ENCODE measurements around the gene DAZAP2.
A peak's percentile ranks its signal among the peaks of the same experiment; 100 is the strongest.

- TF ChIP-seq TCF7 (IDR thresholded peaks at IDR 0.05; ENCODE audit: borderline replicate concordance) (no peak), TAF1 (IDR thresholded peaks at IDR 0.05; ENCODE audit: control insufficient read depth, extremely low read depth, insufficient read depth, low read length, severe bottlenecking) (no peak), POLR2A (conservative IDR thresholded peaks at IDR 0.05) (no peak), HNRNPL (IDR thresholded peaks at IDR 0.05; ENCODE audit: low read depth, low read length) (no peak), MAZ (CRISPR knock-in tag; conservative IDR thresholded peaks at IDR 0.05 in 1 of 2, IDR thresholded peaks at IDR 0.05 in 1 of 2) (peak; percentile 41 to 76), U2AF2 (optimal IDR thresholded peaks at IDR 0.05; ENCODE audit: low read depth, low read length) (no peak), ZNF507 (tag; conservative IDR thresholded peaks at IDR 0.05) (no peak), CTCF (IDR thresholded peaks at IDR 0.05 in 2 of 3, conservative IDR thresholded peaks at IDR 0.05 in 1 of 3; ENCODE audit: insufficient read depth in 2 of 3, low read depth in 1 of 3, low read length in 3 of 3) (peak in 2 of 3 experiments; percentile 50 to 59; a peak in 5 of 6 replicates), KDM1A (IDR thresholded peaks at IDR 0.05) (0 out of 4 replicates have a peak, but pooled peaks of 1 of the 2 experiments have one; percentile 38), MCM2 (IDR thresholded peaks at IDR 0.05; ENCODE audit: low read depth) (no peak)
- TF ChIP-seq, protein P1, sequence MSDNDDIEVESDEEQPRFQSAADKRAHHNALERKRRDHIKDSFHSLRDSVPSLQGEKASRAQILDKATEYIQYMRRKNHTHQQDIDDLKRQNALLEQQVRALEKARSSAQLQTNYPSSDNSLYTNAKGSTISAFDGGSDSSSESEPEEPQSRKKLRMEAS (CRISPR knock-in tag; IDR thresholded peaks at IDR 0.05), result no peak
Observed at GRCh38 chr12:51217133-51217967, 21.3 kb upstream of the DAZAP2 start.

Data from K562 (cell line).